ENCODE results near the gene DCP1B. TPM values are rescaled to one million over a fixed set of nuclear protein-coding genes. Genes with fewer than 3 reads are reported as not detected.

The DCP1B gene
- total and polyA plus RNA-seq, 2 donors (not counting 3 experiments of a cell fraction or from before 2014, with no cell fraction given): 11.2 to 19.8 TPM

- ChIA-PET CTCF (no interaction called here), POLR2A (no interaction called here)
- H3K27me3 ChIP-seq (ENCODE audit: control insufficient read depth in 2 of 2, insufficient read depth in 2 of 2, low read length in 2 of 2): no peaks in the 10 kb centered on the region
- no peak overlapping the region for H3K9ac ChIP-seq (replicated peaks; ENCODE audit: extremely low read depth, insufficient read depth, low read length)
- no peaks in the 10 kb centered on the region for H3K9me3 ChIP-seq (replicated peaks; ENCODE audit: control insufficient read depth, insufficient read depth, low read length)
- DNase-seq (ENCODE audit: low read depth, low spot score) (no peak), FAIRE-seq (no peak)
- no peak overlapping the region for H3K4me3 ChIP-seq (replicated peaks in 1 of 3; ENCODE audit: insufficient read depth in 1 of 3, low read depth in 1 of 3, low read length in 3 of 3)
- no TSS peak for BruUV-seq (replicated peaks)
- no peaks in the 10 kb centered on the region for H3K9me1 ChIP-seq (replicated peaks; ENCODE audit: control insufficient read depth, extremely low read depth, insufficient read depth, low read length)
- dilution Hi-C loops (cut with MboI; ENCODE audit: extremely low pct_ligation_motif_present, low sequenced_read_pairs): no loop called here
- no peak overlapping the region for H3K27ac ChIP-seq (ENCODE audit: insufficient read depth, low read depth, low read length)
- no peaks in the 10 kb centered on the region for H3K79me2 ChIP-seq (ENCODE audit: control insufficient read depth, insufficient read depth, low read length)
- H3K4me2 ChIP-seq (ENCODE audit: insufficient read depth, low read length): no peak overlapping the region
- H3K36me3 ChIP-seq (ENCODE audit: control insufficient read depth in 2 of 2, extremely low read depth in 1 of 2, insufficient read depth in 2 of 2, low read length in 2 of 2): no peaks in the 10 kb centered on the region
- intact Hi-C loops (cut with micrococcal nuclease): no loop called here
- no peak for TF ChIP-seq MYC (IDR thresholded peaks at IDR 0.05; ENCODE audit: low read depth, low read length)
- no peak for TF ChIP-seq POLR2A (IDR thresholded peaks at IDR 0.05; ENCODE audit: low read depth, low read length)
- TF ChIP-seq POLR2AphosphoS5 (IDR thresholded peaks at IDR 0.05; ENCODE audit: insufficient read depth, low read depth, low read length): no peak
- no peak for TF ChIP-seq FOS (IDR thresholded peaks at IDR 0.05; ENCODE audit: borderline replicate concordance, insufficient read depth, low read length)
- no peak for TF ChIP-seq JUN (IDR thresholded peaks at IDR 0.05; ENCODE audit: borderline replicate concordance, insufficient read depth, insufficient read length, low read depth)
- no peak for TF ChIP-seq MAX (IDR thresholded peaks at IDR 0.05; ENCODE audit: insufficient read depth, insufficient read length)
- TF ChIP-seq GATA2 (IDR thresholded peaks at IDR 0.05; ENCODE audit: insufficient read depth, insufficient read length, low read depth, low read length): no peak
- TF ChIP-seq EZH2 (IDR thresholded peaks at IDR 0.05; ENCODE audit: borderline replicate concordance, low read depth, low read length, severe bottlenecking): no peak
- no peak for TF ChIP-seq CTCF (IDR thresholded peaks at IDR 0.05; ENCODE audit: extremely low read depth in 1 of 2, insufficient read depth in 1 of 2, low read depth in 1 of 2, low read length in 2 of 2)
- no peaks in the 10 kb centered on the region for H3K4me1 ChIP-seq (ENCODE audit: control insufficient read depth, extremely low read depth, insufficient read depth, low read length)
- H2AFZ ChIP-seq (ENCODE audit: low read depth, low read length): no peak overlapping the region
- H4K20me1 ChIP-seq (replicated peaks; ENCODE audit: control insufficient read depth, extremely low read depth, insufficient read depth, low read length): no peaks in the 10 kb centered on the region
These were observed 93.8 kb downstream of the DCP1B start for GRCh38 chr12:1910468-1910867.

Data from endothelial cell of umbilical vein (primary cell).